GM18502 (cell line): Measurements from ENCODE around the gene DUOXA1.
"Not testable (repeated sequence)": the region's sequence is repeated elsewhere in the genome, so short reads cannot be mapped to it uniquely, and the experiment has no call there.

Experiments used
- ATAC-seq: cut with Tn5 transposase; IDR thresholded peaks from one replicate; pipeline ENCODE4 v1.9.1; 2021; ENCODE audit warnings: mild to moderate bottlenecking; ENCODE audit not compliant: unreplicated experiment, poor library complexity

Gene DUOXA1

GRCh38 chr15:45094358-45094730 is 35.3 kb downstream of the DUOXA1 start:
- no peak for ATAC-seq

GRCh38 chr15:45093622-45094357 is 35.9 kb downstream of the DUOXA1 start:
- no peak for ATAC-seq

DNA sequence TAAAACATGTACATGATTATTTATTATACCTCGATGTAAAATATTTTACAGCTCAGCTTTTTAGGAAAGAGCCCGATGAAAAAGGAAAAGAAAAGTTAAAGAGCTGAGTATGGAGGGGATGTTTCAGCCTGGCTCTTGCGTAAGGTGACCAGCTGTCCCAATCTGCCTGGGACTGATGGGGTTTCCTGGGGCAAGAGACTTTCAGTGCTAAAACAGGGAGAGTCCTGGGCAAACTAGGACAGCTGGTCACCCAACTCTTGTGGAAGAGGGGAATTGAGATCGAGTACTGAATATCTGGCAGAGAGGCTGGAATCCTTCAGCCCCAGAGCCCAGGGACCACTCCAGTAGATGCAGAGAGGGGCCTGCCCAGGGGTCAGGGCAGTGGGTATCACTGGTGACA is 36.7 kb downstream of the DUOXA1 start:
- no peak for ATAC-seq

DNA sequence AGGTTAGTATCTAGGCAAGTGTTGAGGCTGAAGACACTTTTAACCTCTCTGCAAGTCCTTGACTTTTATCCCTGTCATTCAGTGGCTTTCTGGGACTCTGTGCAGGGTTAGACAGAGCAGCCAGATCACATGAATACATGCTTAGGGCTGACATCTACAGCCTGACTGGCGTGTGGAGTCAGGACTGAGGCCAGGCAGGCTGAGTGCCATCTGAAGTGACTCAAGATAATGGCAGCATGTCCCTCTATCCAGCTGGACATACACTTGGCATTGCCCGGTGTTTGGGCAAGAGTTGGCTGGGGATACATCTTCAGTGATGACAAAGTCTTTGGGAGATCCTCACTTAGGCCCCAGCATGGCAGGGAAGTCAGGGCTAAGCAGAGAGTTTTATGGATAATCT is 38.1 kb downstream of the DUOXA1 start:
- ATAC-seq: no peak

- ATAC-seq: no peak
Measured at GRCh38 chr15:45091161-45091560, 38.5 kb downstream of the DUOXA1 start.

- no peak for ATAC-seq
Measured at GRCh38 chr15:45089712-45090373, 39.8 kb downstream of the DUOXA1 start.

- ATAC-seq: no peak
Measured at GRCh38 chr15:45088801-45089711, 40.6 kb downstream of the DUOXA1 start.

- no peak for ATAC-seq
Measured at GRCh38 chr15:45087513-45087912, 42.2 kb downstream of the DUOXA1 start.

- no peak for ATAC-seq
Measured at GRCh38 chr15:45084163-45084562, 45.5 kb downstream of the DUOXA1 start.

- ATAC-seq: no peak
Measured at GRCh38 chr15:45083223-45083622, 46.5 kb downstream of the DUOXA1 start.

GRCh38 chr15:45082412-45082811 is 47.3 kb downstream of the DUOXA1 start:
- ATAC-seq: not testable (repeated sequence)

DNA sequence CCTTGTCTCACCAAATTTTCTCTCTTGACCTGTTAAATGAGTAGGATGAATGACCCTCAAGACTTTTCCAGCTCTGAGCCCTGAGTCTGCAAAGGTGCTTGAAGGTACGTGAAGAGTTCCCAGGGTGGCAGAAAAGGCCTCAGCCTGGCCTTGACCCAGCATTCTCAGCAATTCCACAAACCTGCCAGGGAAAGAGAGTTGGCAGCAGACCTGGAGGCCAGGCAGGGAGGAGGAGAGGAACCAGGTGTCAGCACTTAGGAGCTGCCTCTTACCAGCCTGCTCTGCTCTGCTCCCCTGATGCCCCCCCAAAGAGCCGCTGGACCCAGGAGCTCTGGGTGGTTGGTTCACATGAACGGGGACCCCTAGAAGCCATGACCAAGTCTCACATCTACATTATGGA is 49.1 kb downstream of the DUOXA1 start:
- ATAC-seq: not testable (repeated sequence)

DNA sequence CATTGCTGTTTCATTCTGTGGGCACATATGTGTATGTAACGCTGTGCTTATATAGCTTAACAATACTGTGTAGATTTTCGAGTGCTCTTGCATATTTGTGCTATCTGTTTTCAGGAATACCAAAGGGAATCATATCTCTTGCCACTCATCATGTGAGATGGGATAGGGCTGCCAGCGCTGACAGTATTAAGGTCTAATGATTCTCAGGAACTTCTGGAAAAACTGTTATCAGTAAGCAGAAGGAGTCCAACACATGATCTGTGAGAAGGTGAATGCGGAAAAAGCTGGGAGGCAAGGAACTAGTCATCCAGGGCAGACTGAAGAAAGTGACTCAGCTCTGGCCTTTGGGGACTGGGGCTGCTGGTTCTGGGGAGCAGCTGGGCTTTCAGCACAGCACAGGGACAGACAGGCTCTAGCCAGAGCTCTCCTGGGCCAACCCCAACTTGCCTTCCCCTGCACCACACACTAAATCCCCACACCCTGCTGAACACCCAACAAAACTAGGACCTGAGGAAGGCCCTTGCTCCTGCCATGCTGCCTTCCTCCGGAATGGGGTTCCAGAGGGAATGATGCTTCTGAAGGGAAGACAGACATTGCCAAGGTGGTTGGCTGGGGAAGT is 49.9 kb downstream of the DUOXA1 start:
- not testable (repeated sequence) for ATAC-seq

GRCh38 chr15:45079201-45079600 is 50.5 kb downstream of the DUOXA1 start:
- ATAC-seq: not testable (repeated sequence)

GRCh38 chr15:45077391-45077790 is 52.3 kb downstream of the DUOXA1 start:
- ATAC-seq: not testable (repeated sequence)

DNA sequence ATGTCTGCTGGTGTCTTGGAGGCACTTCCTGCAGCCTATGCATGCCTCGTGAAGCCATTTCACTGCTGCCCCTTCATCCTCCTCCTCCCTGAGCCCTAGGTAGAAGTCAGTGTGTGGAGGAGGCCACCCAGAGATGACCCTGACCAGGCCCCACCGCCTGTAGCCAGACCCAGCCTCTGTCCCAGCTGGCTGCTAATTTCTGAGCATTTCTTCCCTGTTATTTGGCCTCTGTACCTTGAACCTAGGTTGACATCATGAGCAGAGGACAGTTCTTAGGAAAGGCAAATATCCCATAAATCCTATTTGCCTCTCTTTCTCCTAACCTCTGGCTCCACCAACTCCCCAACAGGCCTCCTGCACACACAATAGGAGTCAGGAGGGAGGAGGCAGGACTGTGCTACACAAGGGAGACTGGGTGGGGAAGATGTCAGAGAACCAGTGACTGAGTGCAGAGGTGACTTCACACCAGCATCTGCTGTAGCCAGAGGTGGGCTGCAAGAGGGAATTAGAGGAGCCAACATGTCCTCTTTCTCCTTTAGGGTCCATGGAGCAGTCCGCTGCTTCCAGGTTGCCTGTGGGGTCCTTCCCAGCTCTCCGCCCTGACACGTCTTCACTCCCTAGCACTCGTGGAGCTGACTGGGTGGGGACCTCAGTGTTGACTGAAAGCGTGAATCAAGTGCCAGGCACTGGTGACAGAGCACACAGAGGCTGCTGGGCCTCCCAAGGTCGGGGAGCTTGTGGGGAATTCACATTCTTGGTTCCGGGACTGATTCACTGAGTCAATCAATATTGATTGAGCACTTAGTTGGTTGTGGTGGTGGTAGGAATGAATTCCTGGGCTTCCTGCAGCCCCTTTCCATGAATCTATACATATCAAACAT is 54.0 kb downstream of the DUOXA1 start:
- not testable (repeated sequence) for ATAC-seq

DNA sequence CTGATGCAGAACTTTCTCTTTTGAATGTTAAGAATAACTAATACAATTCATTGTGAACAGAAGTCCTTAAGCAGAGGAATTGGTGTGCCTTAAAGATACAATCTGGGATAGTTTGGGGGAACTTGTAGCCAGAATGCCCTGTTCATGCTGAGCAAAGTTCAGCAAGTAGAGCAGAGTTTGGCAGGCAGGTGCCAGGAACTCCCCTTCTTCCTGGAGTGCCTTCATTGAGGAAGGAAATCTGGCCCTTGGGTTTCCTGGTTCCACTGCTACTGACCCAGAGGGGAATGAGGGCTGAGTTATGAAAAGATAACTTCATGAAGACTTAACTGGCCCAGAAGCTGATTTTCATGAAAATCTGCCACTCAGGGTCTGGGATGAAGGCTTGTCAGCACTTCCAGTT is 56.1 kb downstream of the DUOXA1 start:
- not testable (repeated sequence) for ATAC-seq

DNA sequence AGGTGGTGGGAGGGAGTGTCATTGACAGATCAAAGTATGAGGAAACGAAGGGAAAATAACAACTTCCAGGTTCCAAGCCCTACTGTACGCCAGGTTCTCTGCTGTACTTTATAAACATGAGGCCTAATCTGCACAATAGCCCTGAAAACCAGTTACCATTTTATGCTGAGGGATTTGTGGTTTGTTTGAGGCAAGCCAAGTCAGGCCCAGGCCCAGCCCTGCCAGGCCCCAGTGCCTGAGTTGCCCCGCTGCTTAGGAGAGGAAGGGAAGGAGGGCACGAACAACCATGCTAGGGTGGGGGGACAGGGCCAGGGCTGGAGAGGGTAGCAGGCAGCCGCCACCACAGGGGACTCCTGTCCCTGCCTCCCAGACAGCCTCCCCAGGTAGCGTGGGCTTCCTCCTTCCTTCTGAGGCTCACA is 59.7 kb downstream of the DUOXA1 start:
- ATAC-seq: not testable (repeated sequence)
